ENCODE results near the gene OVOL1. TPM values are rescaled to one million over a fixed set of nuclear protein-coding genes. Genes with fewer than 3 reads are reported as not detected.
"Not testable (repeated sequence)": the region's sequence is repeated elsewhere in the genome, so short reads cannot be mapped to it uniquely, and the experiment has no call there.

The OVOL1 gene
- total RNA-seq, 4 donors from 2014 or later, result 1.0 TPM; not detected in 3

GRCh38 chr11:65766535-65766934 lies 20.3 kb upstream of the OVOL1 start:
- no peaks in the 10 kb centered on the region for H3K27me3 ChIP-seq
- H3K9me3 ChIP-seq, result no peaks in the 10 kb centered on the region
- TF ChIP-seq POLR2A (IDR thresholded peaks at IDR 0.05), result no peak
- H3K4me3 ChIP-seq, result no peak overlapping the region
- DNase-seq, result no peak
- intact Hi-C loops (cut with DNase I; ENCODE audit: low total_unique reads), result no loop called here
- H3K4me1 ChIP-seq, result no peaks in the 10 kb centered on the region
- no peak overlapping the region for H3K27ac ChIP-seq
- H3K36me3 ChIP-seq, result no peaks in the 10 kb centered on the region

GRCh38 chr11:65767406-65767805 lies 19.5 kb upstream of the OVOL1 start:
- Histone ChIP-seq H3K4me3 (no peak overlapping the region), H3K36me3 (no peaks in the 10 kb centered on the region), H3K4me1 (no peaks in the 10 kb centered on the region), H3K27me3 (no peaks in the 10 kb centered on the region), H3K9me3 (no peaks in the 10 kb centered on the region), H3K27ac (no peak overlapping the region)
- no peak for DNase-seq
- TF ChIP-seq POLR2A (IDR thresholded peaks at IDR 0.05) (no peak), CTCF (IDR thresholded peaks at IDR 0.05) (no peak)
- intact Hi-C loops (cut with DNase I; ENCODE audit: low total_unique reads), result no loop called here

GRCh38 chr11:65767806-65768205 lies 19.1 kb upstream of the OVOL1 start:
- DNase-seq; H3K4me3 ChIP-seq; intact Hi-C loops (cut with DNase I; ENCODE audit: low total_unique reads); H3K36me3 ChIP-seq; H3K9me3 ChIP-seq; H3K27ac ChIP-seq; H3K4me1 ChIP-seq; H3K27me3 ChIP-seq: not testable (repeated sequence)

- H3K9me3 ChIP-seq, result no peaks in the 10 kb centered on the region
- no peaks in the 10 kb centered on the region for H3K4me1 ChIP-seq
- no peak overlapping the region for H3K27ac ChIP-seq
- no peaks in the 10 kb centered on the region for H3K36me3 ChIP-seq
- no peak for TF ChIP-seq POLR2A (IDR thresholded peaks at IDR 0.05)
- no peak overlapping the region for H3K4me3 ChIP-seq
- intact Hi-C loops (cut with DNase I; ENCODE audit: low total_unique reads), result no loop called here
- no peak for DNase-seq
- H3K27me3 ChIP-seq, result no peaks in the 10 kb centered on the region
Measured at GRCh38 chr11:65770951-65771567, 15.8 kb upstream of the OVOL1 start.

DNA sequence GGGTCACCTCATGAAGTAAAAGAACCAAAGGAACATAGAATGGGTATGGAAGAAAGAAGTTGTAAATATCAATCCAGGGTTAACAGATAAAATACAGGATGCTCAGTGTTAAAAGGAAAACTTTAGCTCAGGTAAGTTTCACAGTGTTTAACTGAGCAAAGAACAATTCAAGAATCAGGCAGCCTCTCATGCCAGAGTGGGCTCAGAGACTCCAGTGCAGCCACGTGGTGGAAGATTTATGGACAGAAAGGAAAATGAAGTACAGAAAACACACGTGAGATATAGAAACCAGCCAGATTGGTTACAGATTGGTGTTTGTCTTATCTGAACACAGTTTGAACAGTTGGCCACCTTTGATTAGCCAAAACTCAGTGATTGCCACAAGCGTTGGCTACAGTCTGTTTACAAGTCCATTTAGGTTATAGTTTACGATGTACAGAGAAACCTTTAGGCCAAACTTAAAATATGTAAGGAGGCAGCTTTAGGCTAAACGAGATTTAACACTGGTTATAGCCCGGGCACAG lies 15.2 kb upstream of the OVOL1 start:
- H3K4me1 ChIP-seq, result no peaks in the 10 kb centered on the region
- H3K4me3 ChIP-seq, result no peak overlapping the region
- TF ChIP-seq CTCF (IDR thresholded peaks at IDR 0.05), result no peak
- TF ChIP-seq POLR2A (IDR thresholded peaks at IDR 0.05), result no peak
- intact Hi-C loops (cut with DNase I; ENCODE audit: low total_unique reads), result no loop called here
- no peaks in the 10 kb centered on the region for H3K27me3 ChIP-seq
- H3K27ac ChIP-seq, result no peak overlapping the region
- no peaks in the 10 kb centered on the region for H3K9me3 ChIP-seq
- no peaks in the 10 kb centered on the region for H3K36me3 ChIP-seq
- DNase-seq, result no peak

DNA sequence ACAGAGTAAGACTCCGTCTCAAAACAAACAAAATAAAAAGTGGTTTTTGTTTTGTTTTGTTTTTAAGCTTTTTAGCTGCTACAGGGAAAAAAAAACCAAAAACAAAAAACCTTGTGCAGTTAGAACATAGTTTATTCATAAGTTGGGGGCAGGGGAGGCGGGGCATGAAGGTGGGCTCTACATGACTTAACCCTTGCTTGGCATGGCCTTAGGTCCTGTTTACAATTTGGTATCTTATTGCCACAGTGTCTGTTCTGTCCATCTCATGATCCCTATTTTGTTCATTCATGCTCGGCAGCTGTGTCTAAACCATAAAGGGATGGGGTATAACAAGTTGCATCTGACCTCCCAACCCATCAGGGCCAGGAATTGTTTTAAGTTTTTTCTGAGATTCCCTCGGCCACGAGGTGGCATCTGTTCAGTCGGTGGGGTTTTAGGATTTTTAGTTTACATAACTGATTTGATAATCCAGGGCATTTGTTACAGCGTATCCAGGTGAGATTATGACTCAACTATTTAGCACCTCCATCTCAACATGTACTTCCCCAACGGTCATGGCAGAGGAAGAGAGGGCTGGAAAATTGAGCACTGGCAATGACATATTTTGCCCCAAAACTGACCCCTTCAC lies 13.0 kb upstream of the OVOL1 start:
- no peaks in the 10 kb centered on the region for H3K36me3 ChIP-seq
- no peak for DNase-seq
- no peaks in the 10 kb centered on the region for H3K4me1 ChIP-seq

More for the DNA sequence above, 13.0 kb upstream of the OVOL1 start:
- H3K27me3 ChIP-seq, result no peaks in the 10 kb centered on the region
- no peak overlapping the region for H3K4me3 ChIP-seq
- intact Hi-C loops (cut with DNase I; ENCODE audit: low total_unique reads), result no loop called here
- no peaks in the 10 kb centered on the region for H3K9me3 ChIP-seq
- H3K27ac ChIP-seq, result no peak overlapping the region
- TF ChIP-seq CTCF (IDR thresholded peaks at IDR 0.05) (no peak), POLR2A (IDR thresholded peaks at IDR 0.05) (no peak)

Measured in uterus (tissue), 4 donors.